Duodenal mucosa (tissue), 2 donors: Measurements from ENCODE around the gene PLEKHA6.
A peak's percentile ranks its signal among the peaks of the same experiment; 100 is the strongest.

ENCODE experiments used
- H3K27ac ChIP-seq: one replicate; pipeline ENCODE4 v1.7.0; 2013; ENCODE audit warnings: low read depth, low read length
- H3K27me3 ChIP-seq, 2 donors: one replicate each; pipeline ENCODE4 v1.7.0; 2013; ENCODE audit warnings: low read length in 2 of 2, control low read depth in 1 of 2; ENCODE audit not compliant: insufficient read depth in 2 of 2, control insufficient read depth in 1 of 2
- H3K36me3 ChIP-seq, 2 donors: one replicate each; pipeline ENCODE4 v1.7.0; 2013; ENCODE audit warnings: low read length in 2 of 2, control low read depth in 1 of 2; ENCODE audit not compliant: insufficient read depth in 2 of 2, control insufficient read depth in 1 of 2
- H3K4me1 ChIP-seq, 2 donors: one replicate each; pipeline ENCODE4 v1.7.0; 2013; ENCODE audit warnings: low read length in 2 of 2, control low read depth in 1 of 2; ENCODE audit not compliant: insufficient read depth in 2 of 2, control insufficient read depth in 1 of 2
- H3K4me3 ChIP-seq, 2 donors: one replicate each; pipeline ENCODE4 v1.7.0; 2013; ENCODE audit warnings: low read length in 2 of 2, low read depth in 1 of 2
- H3K9ac ChIP-seq, 2 donors: one replicate each; pipeline ENCODE4 v1.7.0; 2013; ENCODE audit warnings: low read length in 2 of 2, low read depth in 1 of 2
- H3K9me3 ChIP-seq, 2 donors: one replicate each; pipeline ENCODE4 v1.7.0; 2013; ENCODE audit warnings: low read length in 2 of 2, control low read depth in 1 of 2; ENCODE audit not compliant: control insufficient read depth in 1 of 2

PLEKHA6 gene

DNA sequence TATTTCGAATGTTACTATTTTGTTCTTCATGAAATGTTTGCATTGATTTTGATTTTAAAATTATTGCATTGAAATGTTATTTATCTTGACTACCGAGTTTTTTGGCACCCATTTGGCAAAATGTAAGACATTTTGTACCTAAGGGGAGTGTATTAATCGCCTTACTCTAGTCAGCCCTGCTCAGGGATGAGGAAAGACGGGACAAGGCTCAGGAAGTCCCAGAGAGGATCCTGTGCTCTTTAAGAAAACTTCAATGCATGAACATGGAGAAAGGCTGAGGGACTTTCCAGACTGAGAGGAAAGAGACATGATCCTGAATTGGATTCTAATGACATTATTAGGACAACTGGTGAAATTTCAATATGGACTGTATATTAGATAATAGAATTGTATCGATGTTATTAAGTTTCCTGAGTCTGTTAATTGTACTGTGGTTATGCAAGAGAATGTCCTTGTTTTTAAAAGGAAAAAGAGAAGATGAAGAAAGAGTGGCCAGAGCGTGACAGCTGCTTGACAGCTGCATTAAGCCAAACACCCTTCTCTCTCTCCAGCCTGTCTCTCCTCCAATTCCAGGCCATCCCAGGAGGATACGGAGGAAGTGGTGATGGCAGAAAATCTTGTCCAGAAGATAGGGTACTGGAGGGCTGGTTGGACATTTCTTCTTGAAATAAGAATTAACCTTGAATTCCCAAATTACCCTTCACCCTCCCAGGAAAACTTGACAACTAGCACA, 66.0 kb downstream of the PLEKHA6 start:
- no peak overlapping the region for H3K4me3 ChIP-seq
- H3K27ac ChIP-seq, result peak overlapping the region; percentile 39
- H3K36me3 ChIP-seq, result no peaks in the 10 kb centered on the region
- H3K9ac ChIP-seq, result no peak overlapping the region
- peaks cover 27 to 31% of the 10 kb centered on the region in 2 donors for H3K4me1 ChIP-seq
- no peaks in the 10 kb centered on the region for H3K9me3 ChIP-seq
- no peaks in the 10 kb centered on the region for H3K27me3 ChIP-seq

GRCh38 chr1:204292740-204293139, 67.0 kb downstream of the PLEKHA6 start:
- H3K36me3 ChIP-seq, result no peaks in the 10 kb centered on the region
- H3K4me1 ChIP-seq, result peaks cover 37 to 41% of the 10 kb centered on the region in 2 donors
- H3K27ac ChIP-seq, result no peak overlapping the region
- no peak overlapping the region for H3K4me3 ChIP-seq
- H3K9me3 ChIP-seq, result no peaks in the 10 kb centered on the region
- H3K9ac ChIP-seq, result no peak overlapping the region
- no peaks in the 10 kb centered on the region for H3K27me3 ChIP-seq

DNA sequence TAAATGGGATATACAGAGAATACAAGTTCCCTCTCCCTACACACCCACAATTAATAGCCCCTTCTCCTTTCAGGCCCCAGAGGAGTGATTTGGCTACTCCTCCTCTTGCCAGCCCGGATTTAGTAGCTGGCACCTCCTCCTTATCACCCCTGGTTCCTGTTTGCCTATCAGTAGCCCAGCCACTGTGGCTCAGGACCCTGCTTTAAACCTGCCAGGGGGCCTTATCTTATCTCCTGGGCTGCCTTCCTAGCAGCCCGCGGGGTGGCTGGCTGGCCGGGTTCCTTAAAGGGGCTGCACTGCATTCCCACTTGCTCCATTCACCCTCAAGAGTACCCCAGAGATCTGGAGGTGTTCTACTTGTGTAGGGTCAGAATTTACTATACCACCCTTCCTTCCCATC, 70.4 kb downstream of the PLEKHA6 start:
- H3K27me3 ChIP-seq, result no peaks in the 10 kb centered on the region
- no peak overlapping the region for H3K4me3 ChIP-seq
- H3K9ac ChIP-seq, result no peak overlapping the region
- peaks cover 38 to 45% of the 10 kb centered on the region in 2 donors for H3K4me1 ChIP-seq
- H3K27ac ChIP-seq, result no peak overlapping the region
- H3K9me3 ChIP-seq, result no peaks in the 10 kb centered on the region
- H3K36me3 ChIP-seq, result no peaks in the 10 kb centered on the region

DNA sequence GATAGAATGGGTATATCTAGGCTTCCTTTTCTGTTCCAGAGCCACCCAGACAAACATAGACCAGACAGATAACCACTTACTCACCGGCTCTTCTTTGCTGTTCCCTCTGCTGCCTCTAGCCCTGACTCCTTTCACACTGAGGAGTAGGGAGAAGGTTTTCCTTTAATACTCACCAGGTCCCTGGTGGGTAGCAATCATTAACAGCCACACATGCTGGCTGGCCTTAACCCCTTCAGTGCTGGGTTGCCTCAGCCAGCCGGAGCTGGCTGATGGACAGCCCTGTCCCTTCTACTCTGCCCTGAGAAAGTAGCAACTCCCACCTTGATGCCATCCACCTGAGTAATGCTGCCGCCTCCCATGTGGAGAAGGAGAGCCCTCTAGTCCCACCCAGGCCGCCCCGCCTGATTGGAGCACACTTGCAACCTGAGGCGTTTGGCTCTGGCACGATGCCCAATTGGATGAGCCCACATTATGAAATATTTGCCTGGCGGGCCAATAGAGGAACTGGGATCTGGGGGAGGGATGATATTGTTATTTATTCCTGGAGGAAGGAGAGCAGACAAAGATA, 71.6 kb downstream of the PLEKHA6 start:
- Histone ChIP-seq H3K9ac (no peak overlapping the region), H3K4me3 (no peak overlapping the region), H3K27me3 (no peaks in the 10 kb centered on the region), H3K36me3 (no peaks in the 10 kb centered on the region), H3K4me1 (peaks cover 42 to 51% of the 10 kb centered on the region in 2 donors), H3K9me3 (no peaks in the 10 kb centered on the region), H3K27ac (no peak overlapping the region)

DNA sequence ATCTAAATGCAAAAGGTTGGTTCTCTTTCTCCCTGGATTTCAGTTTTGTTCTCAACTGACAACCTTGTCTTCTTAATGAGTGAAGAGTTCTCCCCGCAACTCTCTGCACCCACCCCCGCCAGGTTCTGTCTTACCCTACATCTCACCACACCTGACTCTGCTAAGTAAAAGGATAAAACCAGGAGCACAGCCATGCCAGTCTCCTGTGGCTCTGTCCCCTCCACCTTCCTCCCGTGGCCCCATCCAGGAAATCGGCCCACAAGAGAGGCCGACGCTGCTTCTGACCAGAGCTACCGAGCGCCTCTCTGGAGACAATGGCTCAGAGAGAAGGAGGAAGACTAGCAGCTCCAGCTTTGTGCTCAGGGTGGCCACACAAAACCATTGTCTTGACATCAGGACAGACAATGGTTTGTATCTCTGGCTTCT, 72.2 kb downstream of the PLEKHA6 start:
- Histone ChIP-seq H3K27ac (no peak overlapping the region), H3K9ac (no peak overlapping the region), H3K27me3 (no peaks in the 10 kb centered on the region)

GRCh38 chr1:204286831-204287421, 72.8 kb downstream of the PLEKHA6 start:
- H3K4me3 ChIP-seq, result peak overlapping the region; percentile 10 to 54
- no peak overlapping the region for H3K27ac ChIP-seq
- H3K36me3 ChIP-seq, result no peaks in the 10 kb centered on the region
- no peaks in the 10 kb centered on the region for H3K9me3 ChIP-seq
- peaks cover 45 to 47% of the 10 kb centered on the region in 2 donors for H3K4me1 ChIP-seq
- no peak overlapping the region for H3K9ac ChIP-seq
- no peaks in the 10 kb centered on the region for H3K27me3 ChIP-seq

More for the DNA sequence above, 72.2 kb downstream of the PLEKHA6 start:
- Histone ChIP-seq H3K36me3 (no peaks in the 10 kb centered on the region), H3K4me3 (peak overlapping the region; percentile 10 to 54), H3K9me3 (no peaks in the 10 kb centered on the region), H3K4me1 (peaks cover 42 to 49% of the 10 kb centered on the region in 2 donors)

GRCh38 chr1:204286315-204286714, 73.4 kb downstream of the PLEKHA6 start:
- Histone ChIP-seq H3K27me3 (no peaks in the 10 kb centered on the region), H3K4me3 (peak overlapping the region in 1 of 2 donors; percentile 17), H3K36me3 (no peaks in the 10 kb centered on the region), H3K4me1 (peaks cover 46 to 47% of the 10 kb centered on the region in 2 donors), H3K9me3 (no peaks in the 10 kb centered on the region), H3K9ac (no peak overlapping the region), H3K27ac (no peak overlapping the region)

GRCh38 chr1:204285436-204286305, 74.1 kb downstream of the PLEKHA6 start:
- Histone ChIP-seq H3K27me3 (no peaks in the 10 kb centered on the region), H3K4me1 (peaks cover 46 to 47% of the 10 kb centered on the region in 2 donors), H3K4me3 (peak overlapping the region in 1 of 2 donors; percentile 17), H3K9me3 (no peaks in the 10 kb centered on the region), H3K27ac (no peak overlapping the region), H3K36me3 (no peaks in the 10 kb centered on the region), H3K9ac (no peak overlapping the region)

GRCh38 chr1:204284929-204285328, 74.8 kb downstream of the PLEKHA6 start:
- H3K9ac ChIP-seq, result no peak overlapping the region
- no peak overlapping the region for H3K4me3 ChIP-seq
- peaks cover 46 to 47% of the 10 kb centered on the region in 2 donors for H3K4me1 ChIP-seq
- H3K9me3 ChIP-seq, result no peaks in the 10 kb centered on the region
- H3K36me3 ChIP-seq, result no peaks in the 10 kb centered on the region
- no peak overlapping the region for H3K27ac ChIP-seq
- no peaks in the 10 kb centered on the region for H3K27me3 ChIP-seq
